HCT116 (cell line): Measurements from ENCODE around the gene COL20A1. TPM values are rescaled to one million over a fixed set of nuclear protein-coding genes. Genes with fewer than 3 reads are reported as not detected.

Experiments used
- ATAC-seq: fragments of 200-7000 bp; cut with Tn5 transposase; 2 replicates; pipeline ENCODE4 v1.9.1; 2020; ENCODE audit warnings: mild to moderate bottlenecking, moderate library complexity
- BruUV-seq: library from RNA; stranded (reverse); fragments of 400-500 nt; replicated peaks from 2 replicates; lab custom pipeline; 2021; lab: Mats Ljungman, UMichigan
- CTCF ChIA-PET: fragments of 300-600 bp; sonication (Branson Sonifier 250); formaldehyde crosslinking; loops from one replicate; lab custom pipeline; 2021; ENCODE audit warnings: antibody characterized with exemption; lab: Charles Lee
- POLR2A ChIA-PET: fragments of 300-600, 350-600 bp; sonication (Branson Sonifier 250); formaldehyde crosslinking; loops from one replicate; lab custom pipeline; 2021; ENCODE audit warnings: antibody characterized with exemption; lab: Charles Lee
- RAD21 ChIA-PET, 2 experiments: fragments of 300-600 bp; sonication (Branson Sonifier 250); formaldehyde crosslinking; loops; one replicate each; lab custom pipeline; 2023; ENCODE audit warnings: low total read pairs in 2 of 2; ENCODE audit not compliant: uncharacterized antibody in 2 of 2, unreplicated experiment in 2 of 2, low non-redundant PET in 1 of 2; lab: Charles Lee
- DNase-seq: peaks from one replicate; pipeline ENCODE4 v3.0.0-alpha.2; 2010; ENCODE audit warnings: low read depth, low spot score
- H2AFZ ChIP-seq: fragments of 200-600 bp; shearing (Covaris generic), sonication (generic); 2 replicates; pipeline ENCODE4 v1.6.1; 2017; ENCODE audit warnings: low read depth, mixed run types, mixed read lengths, antibody characterized with exemption, low read length; ENCODE audit not compliant: poor library complexity, severe bottlenecking
- H3K27ac ChIP-seq: 2 replicates; pipeline ENCODE4 v1.5.1; 2012; ENCODE audit warnings: low read depth, low read length
- H3K27me3 ChIP-seq: fragments of 200-600 bp; sonication (generic); 2 replicates; pipeline ENCODE4 v1.6.1; 2016; ENCODE audit warnings: mixed run types, low read length, mixed read lengths; ENCODE audit not compliant: insufficient read depth
- H3K36me3 ChIP-seq, 2 experiments: fragments of 200-500 bp in 1 of 2; fragments of 200-600 bp in 1 of 2; sonication (Bioruptor generic) in 1 of 2; sonication (generic) in 1 of 2; 2 replicates each; pipeline versions ENCODE4 v1.5.1 to v1.6.1; 2014 to 2016; ENCODE audit warnings: low read length in 2 of 2, inconsistent platforms in 1 of 2, mixed read lengths in 1 of 2, mixed run types in 1 of 2; ENCODE audit not compliant: insufficient read depth in 2 of 2, control insufficient read depth in 1 of 2
- H3K4me1 ChIP-seq, 2 experiments: fragments of 200-600 bp in 1 of 2; sonication (generic) in 1 of 2; 2 replicates each; pipeline versions ENCODE4 v1.5.1 to v1.6.1; 2012 to 2017; ENCODE audit warnings: low read length in 2 of 2, inconsistent platforms in 1 of 2, mild to moderate bottlenecking in 1 of 2, mixed read lengths in 1 of 2, mixed run types in 1 of 2, moderate library complexity in 1 of 2; ENCODE audit not compliant: insufficient read depth in 2 of 2, control insufficient read depth in 1 of 2
- H3K4me2 ChIP-seq: fragments of 200-600 bp; sonication (generic); 2 replicates; pipeline ENCODE4 v1.6.1; 2017; ENCODE audit warnings: mixed run types, low read length, mixed read lengths
- H3K4me3 ChIP-seq, 2 experiments: fragments of 200-600 bp in 1 of 2; sonication (generic) in 1 of 2; replicated peaks in 1 of 2; 2 replicates each; pipeline ENCODE4 v1.5.1; 2011 to 2016; ENCODE audit warnings: low read length in 2 of 2, control low read depth in 1 of 2, low read depth in 1 of 2, mild to moderate bottlenecking in 1 of 2, mixed read lengths in 1 of 2, mixed run types in 1 of 2
- H3K79me2 ChIP-seq: fragments of 200-600 bp; sonication (generic); 2 replicates; pipeline ENCODE4 v1.6.1; 2017; ENCODE audit warnings: mild to moderate bottlenecking, mixed run types, low read length, moderate library complexity, mixed read lengths; ENCODE audit not compliant: insufficient read depth
- H3K9ac ChIP-seq: fragments of 200-600 bp; sonication (generic); 2 replicates; pipeline ENCODE4 v1.6.1; 2016; ENCODE audit warnings: low read length, mixed read lengths
- H3K9me2 ChIP-seq: fragments of 200-600 bp; sonication (generic), shearing (Covaris generic); 2 replicates; pipeline ENCODE4 v1.6.1; 2017; ENCODE audit warnings: mixed run types, mild to moderate bottlenecking, moderate library complexity; ENCODE audit not compliant: insufficient read depth
- H3K9me3 ChIP-seq, 2 experiments: fragments of 200-500 bp in 1 of 2; fragments of 200-600 bp in 1 of 2; sonication (Bioruptor generic) in 1 of 2; sonication (generic) in 1 of 2; 2 replicates each; pipeline ENCODE4 v1.6.1; 2014 to 2017; ENCODE audit warnings: low read length in 2 of 2, mixed read lengths in 2 of 2, inconsistent platforms in 1 of 2, low read depth in 1 of 2, mild to moderate bottlenecking in 1 of 2, mixed run types in 1 of 2, moderate library complexity in 1 of 2; ENCODE audit not compliant: control insufficient read depth in 1 of 2, insufficient read depth in 1 of 2
- H4K20me1 ChIP-seq: fragments of 200-600 bp; sonication (generic), shearing (Covaris generic); 2 replicates; pipeline ENCODE4 v1.6.1; 2017; ENCODE audit warnings: mixed run types, mild to moderate bottlenecking, moderate library complexity; ENCODE audit not compliant: insufficient read depth
- EGR1 ChIP-seq: IDR thresholded peaks from 2 replicates; pipeline ENCODE4 v1.6.1; 2012; ENCODE audit warnings: low read depth
- ELF1 ChIP-seq: IDR thresholded peaks from 2 replicates; pipeline ENCODE4 v1.6.1; 2012; ENCODE audit warnings: low read depth, borderline replicate concordance
- EZH2 ChIP-seq: fragments of 200-600 bp; sonication (generic); IDR thresholded peaks from 2 replicates; pipeline ENCODE4 v1.6.1; 2017; ENCODE audit warnings: antibody characterized with exemption, mixed run types
- EZH2phosphoT487 ChIP-seq: fragments of 200-600 bp; IDR thresholded peaks from 2 replicates; pipeline ENCODE4 v1.6.1; 2018; ENCODE audit warnings: antibody characterized with exemption, borderline replicate concordance
- FOSL1 ChIP-seq: IDR thresholded peaks from 2 replicates; pipeline ENCODE4 v1.6.1; 2012; ENCODE audit warnings: low read depth
- JUND ChIP-seq: IDR thresholded peaks from 2 replicates; pipeline ENCODE4 v1.6.1; 2012
- POLR2A ChIP-seq: IDR thresholded peaks from 2 replicates; pipeline ENCODE4 v1.7.0; 2011; ENCODE audit warnings: borderline replicate concordance; ENCODE audit not compliant: insufficient read depth, insufficient read length; ENCODE audit errors: extremely low read depth
- POLR2AphosphoS5 ChIP-seq: IDR thresholded peaks from 2 replicates; pipeline ENCODE4 v1.6.1; 2011; ENCODE audit warnings: mild to moderate bottlenecking, low read depth, low read length, moderate library complexity
- RAD21 ChIP-seq: IDR thresholded peaks from 2 replicates; pipeline ENCODE4 v1.6.1; 2012; ENCODE audit warnings: low read depth, mild to moderate bottlenecking
- SRF ChIP-seq: IDR thresholded peaks from 2 replicates; pipeline ENCODE4 v1.6.1; 2012; ENCODE audit warnings: low read depth
- TCF7L2 ChIP-seq: IDR thresholded peaks from 2 replicates; pipeline ENCODE4 v1.7.0; 2011; ENCODE audit warnings: borderline replicate concordance, inconsistent platforms; ENCODE audit not compliant: insufficient read depth, insufficient read length; ENCODE audit errors: extremely low read depth
- YY1 ChIP-seq: IDR thresholded peaks from 2 replicates; pipeline ENCODE4 v1.6.1; 2011; ENCODE audit warnings: low read length, low read depth, moderate library complexity, mild to moderate bottlenecking; ENCODE audit not compliant: insufficient replicate concordance; ENCODE audit errors: extremely low read depth
- ZFX ChIP-seq: fragments of 450-650 bp; IDR thresholded peaks from 2 replicates; pipeline ENCODE4 v1.6.1; 2017
- ZNF274 ChIP-seq: fragments of 200-500 bp; sonication (Bioruptor generic); IDR thresholded peaks from 2 replicates; pipeline ENCODE4 v1.6.1; 2014; ENCODE audit warnings: mild to moderate bottlenecking, low read depth, low read length, inconsistent platforms
- intact Hi-C: fragments of 100-400 bp; cut with micrococcal nuclease; formaldehyde crosslinking; loops from 2 replicates; pipeline ENCODE4 v1.10.0; 2022
- total RNA-seq: library from RNA; stranded (reverse); gene quantifications from one replicate; pipeline ENCODE4 v1.2.1, GENCODE V29; 2021; ENCODE audit not compliant: unreplicated experiment
- TF ChIP-seq, protein P1 (sequence below): IDR thresholded peaks from 2 replicates; pipeline ENCODE4 v1.6.1; 2012
- TF ChIP-seq, protein P2 (sequence below): IDR thresholded peaks from 2 replicates; pipeline ENCODE4 v1.6.1; 2012
- TF ChIP-seq, protein P3 (sequence below), 3 experiments: fragments of 200-600 bp in 1 of 3; sonication (generic) in 1 of 3; IDR thresholded peaks in 2 of 3; conservative IDR thresholded peaks in 1 of 3; 2 replicates each; pipeline ENCODE4 v1.5.1; 2012 to 2017; ENCODE audit warnings: low read depth in 2 of 3, low read length in 2 of 3, antibody characterized with exemption in 1 of 3, borderline replicate concordance in 1 of 3, control low read depth in 1 of 3, mild to moderate bottlenecking in 1 of 3, mixed read lengths in 1 of 3, mixed run types in 1 of 3, moderate library complexity in 1 of 3; ENCODE audit not compliant: insufficient read depth in 1 of 3

Gene COL20A1
- total RNA-seq, 1 experiment from 2014 or later = 0.34 TPM

DNA sequence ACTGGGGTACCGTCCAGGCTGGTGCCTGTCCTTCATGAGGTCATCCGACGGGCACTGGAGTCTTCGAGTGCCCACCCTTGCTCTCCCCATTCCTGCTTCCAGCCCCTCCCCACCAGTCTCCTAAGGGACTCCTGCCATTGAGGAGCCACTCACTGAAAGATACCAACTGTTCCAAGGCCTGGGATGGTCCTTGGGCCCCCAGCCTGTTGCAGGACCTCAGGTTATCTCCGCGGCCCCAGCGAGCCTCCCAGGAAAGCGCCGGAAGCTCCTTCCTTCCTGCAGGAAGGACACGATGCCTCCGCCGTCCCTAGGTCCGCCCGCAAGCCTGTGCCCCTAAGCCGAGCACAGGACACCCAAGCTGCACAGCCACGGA lies 39.9 kb upstream of the COL20A1 start:
- Histone ChIP-seq H3K4me1 (no peaks in the 10 kb centered on the region), H3K9me2 (no peaks in the 10 kb centered on the region), H2AFZ (no peak overlapping the region), H3K4me2 (no peak overlapping the region), H3K27ac (no peak overlapping the region), H3K9ac (no peak overlapping the region), H3K9me3 (no peaks in the 10 kb centered on the region)
- CTCF ChIA-PET = interaction anchor here (1.5 kb wide), 1 partner anchor 30 kb away, joined by 4 read pairs; no protein-coding TSS in a partner anchor
- intact Hi-C loops = no loop called here
- POLR2A ChIA-PET = interaction anchor here (1.8 kb wide), 1 partner anchor 29 kb away, joined by 5 read pairs; no protein-coding TSS in a partner anchor
- BruUV-seq = no TSS peak
- TF ChIP-seq POLR2A = no peak
- TF ChIP-seq ELF1 = no peak
- TF ChIP-seq EZH2 = no peak
- no peak for TF ChIP-seq ZNF274
- no peak for TF ChIP-seq EZH2phosphoT487
- TF ChIP-seq JUND = no peak
- TF ChIP-seq, protein P1, sequence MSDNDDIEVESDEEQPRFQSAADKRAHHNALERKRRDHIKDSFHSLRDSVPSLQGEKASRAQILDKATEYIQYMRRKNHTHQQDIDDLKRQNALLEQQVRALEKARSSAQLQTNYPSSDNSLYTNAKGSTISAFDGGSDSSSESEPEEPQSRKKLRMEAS = no peak
- TF ChIP-seq, protein P2, sequence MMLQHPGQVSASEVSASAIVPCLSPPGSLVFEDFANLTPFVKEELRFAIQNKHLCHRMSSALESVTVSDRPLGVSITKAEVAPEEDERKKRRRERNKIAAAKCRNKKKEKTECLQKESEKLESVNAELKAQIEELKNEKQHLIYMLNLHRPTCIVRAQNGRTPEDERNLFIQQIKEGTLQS = no peak
- TF ChIP-seq RAD21 = no peak
- TF ChIP-seq, all 23 proteins: peak for 0
- RAD21 ChIA-PET = no interaction called here
- H3K36me3 ChIP-seq = no peaks in the 10 kb centered on the region
- DNase-seq (no peak), ATAC-seq (no peak)
- no peaks in the 10 kb centered on the region for H3K79me2 ChIP-seq
- no peaks in the 10 kb centered on the region for H3K27me3 ChIP-seq
- H4K20me1 ChIP-seq = no peaks in the 10 kb centered on the region
- no peak overlapping the region for H3K4me3 ChIP-seq

DNA sequence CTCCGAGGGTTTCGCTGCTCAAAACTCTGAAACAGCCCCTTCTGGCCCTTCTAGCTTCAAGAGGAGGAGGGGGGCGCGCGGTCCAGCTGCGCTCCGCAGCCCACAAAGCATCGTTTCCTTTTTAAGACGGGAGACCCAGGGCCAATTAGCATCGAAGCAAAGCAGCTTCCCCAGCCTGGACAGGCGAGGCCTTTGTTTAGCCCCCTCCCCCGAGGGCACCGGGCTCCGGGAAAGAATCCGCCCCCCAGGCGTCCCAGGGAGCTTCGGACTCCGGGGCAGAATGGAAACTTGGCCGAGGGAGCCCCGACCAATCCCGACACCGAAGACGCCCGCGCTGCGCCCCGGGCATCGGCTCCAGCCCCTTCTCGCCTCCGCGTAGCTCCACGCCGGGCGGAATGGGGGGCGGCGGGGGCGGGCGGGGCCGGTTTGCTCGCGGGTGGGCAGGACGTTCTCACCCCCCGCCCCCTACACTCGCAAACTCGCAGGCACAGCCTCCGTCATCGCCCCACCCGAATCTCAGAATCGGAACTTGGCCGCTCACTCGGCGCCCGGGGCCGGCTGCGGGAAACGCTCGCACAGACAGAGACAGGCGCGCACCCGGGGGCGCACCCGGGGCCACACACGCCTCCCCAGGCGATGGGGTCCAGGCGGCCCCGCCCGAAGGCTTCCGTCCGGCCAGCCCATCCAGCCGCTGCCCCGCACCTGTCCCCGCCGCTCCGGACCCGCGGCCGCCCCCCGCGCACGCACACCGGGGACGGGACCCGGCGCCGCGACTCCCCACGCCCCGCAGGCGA lies 39.4 kb upstream of the COL20A1 start:
- no peaks in the 10 kb centered on the region for H3K36me3 ChIP-seq
- RAD21 ChIA-PET = no interaction called here
- no peaks in the 10 kb centered on the region for H3K79me2 ChIP-seq
- CTCF ChIA-PET = interaction anchor here (1.5 kb wide), 1 partner anchor 30 kb away, joined by 4 read pairs; no protein-coding TSS in a partner anchor
- no peak overlapping the region for H3K4me3 ChIP-seq
- H2AFZ ChIP-seq = no peak overlapping the region
- no peak overlapping the region for H3K27ac ChIP-seq
- DNase-seq = no peak
- no peaks in the 10 kb centered on the region for H3K9me3 ChIP-seq
- no peaks in the 10 kb centered on the region for H4K20me1 ChIP-seq
- H3K9me2 ChIP-seq = no peaks in the 10 kb centered on the region
- no peak overlapping the region for H3K4me2 ChIP-seq
- H3K27me3 ChIP-seq = no peaks in the 10 kb centered on the region
- TF ChIP-seq SRF = no peak
- TF ChIP-seq POLR2AphosphoS5 = no peak
- TF ChIP-seq, protein P1 = no peak
- TF ChIP-seq EGR1 = no peak
- no peak for TF ChIP-seq YY1
- TF ChIP-seq RAD21 = no peak
- TF ChIP-seq TCF7L2 = no peak
- TF ChIP-seq ZFX = no peak
- no peak for TF ChIP-seq FOSL1
- TF ChIP-seq JUND = no peak
- TF ChIP-seq, protein P3, sequence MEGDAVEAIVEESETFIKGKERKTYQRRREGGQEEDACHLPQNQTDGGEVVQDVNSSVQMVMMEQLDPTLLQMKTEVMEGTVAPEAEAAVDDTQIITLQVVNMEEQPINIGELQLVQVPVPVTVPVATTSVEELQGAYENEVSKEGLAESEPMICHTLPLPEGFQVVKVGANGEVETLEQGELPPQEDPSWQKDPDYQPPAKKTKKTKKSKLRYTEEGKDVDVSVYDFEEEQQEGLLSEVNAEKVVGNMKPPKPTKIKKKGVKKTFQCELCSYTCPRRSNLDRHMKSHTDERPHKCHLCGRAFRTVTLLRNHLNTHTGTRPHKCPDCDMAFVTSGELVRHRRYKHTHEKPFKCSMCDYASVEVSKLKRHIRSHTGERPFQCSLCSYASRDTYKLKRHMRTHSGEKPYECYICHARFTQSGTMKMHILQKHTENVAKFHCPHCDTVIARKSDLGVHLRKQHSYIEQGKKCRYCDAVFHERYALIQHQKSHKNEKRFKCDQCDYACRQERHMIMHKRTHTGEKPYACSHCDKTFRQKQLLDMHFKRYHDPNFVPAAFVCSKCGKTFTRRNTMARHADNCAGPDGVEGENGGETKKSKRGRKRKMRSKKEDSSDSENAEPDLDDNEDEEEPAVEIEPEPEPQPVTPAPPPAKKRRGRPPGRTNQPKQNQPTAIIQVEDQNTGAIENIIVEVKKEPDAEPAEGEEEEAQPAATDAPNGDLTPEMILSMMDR (IDR thresholded peaks at IDR 0.05 in 2 of 3, conservative IDR thresholded peaks at IDR 0.05 in 1 of 3; ENCODE audit: borderline replicate concordance in 1 of 3, insufficient read depth in 1 of 3, low read depth in 2 of 3, low read length in 2 of 3) = no peak
- TF ChIP-seq ELF1 = no peak
- TF ChIP-seq, all 23 proteins: peak for 0
- H3K9ac ChIP-seq = no peak overlapping the region
- no peaks in the 10 kb centered on the region for H3K4me1 ChIP-seq
- no peak for ATAC-seq
- intact Hi-C loops = no loop called here
- POLR2A ChIA-PET = interaction anchor here (1.8 kb wide), 1 partner anchor 30 kb away, joined by 5 read pairs; no protein-coding TSS in a partner anchor
- BruUV-seq = no TSS peak
